ENCODE results near the gene FAM43B. TPM values are rescaled to one million over a fixed set of nuclear protein-coding genes. Genes with fewer than 3 reads are reported as not detected.

Gene FAM43B
- total and polyA plus RNA-seq, 4 donors: 0.20 to 0.67 (median 0.29) TPM

DNA sequence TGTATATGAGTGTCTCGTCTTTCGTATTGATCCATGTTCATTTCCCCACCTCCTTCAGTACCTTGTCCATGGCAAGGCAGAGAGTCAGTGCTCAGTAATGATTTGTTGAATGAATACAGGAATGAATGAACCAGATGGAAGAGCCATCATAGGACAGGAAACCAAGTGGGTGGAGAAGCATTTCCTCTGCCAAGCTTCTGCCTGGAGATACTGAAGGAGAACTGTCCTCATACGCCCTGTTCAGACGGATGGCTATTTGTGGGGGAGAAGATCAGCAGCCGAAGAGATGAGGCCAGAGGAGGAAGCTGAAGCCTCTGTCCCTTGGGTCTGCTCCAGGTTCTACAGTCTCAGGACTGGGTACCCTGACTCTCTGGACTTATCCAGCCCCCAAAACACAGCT lies 5.8 kb downstream of the FAM43B start:
- no peak for DNase-seq
- Histone ChIP-seq H3K9ac (ENCODE audit: insufficient read depth in 1 of 2, low read length in 2 of 2) (no peak overlapping the region), H3K27ac (ENCODE audit: low read depth in 1 of 2, low read length in 1 of 2) (no peak overlapping the region), H3K9me3 (ENCODE audit: control insufficient read depth in 4 of 4, insufficient read depth in 3 of 4, low read length in 3 of 4) (peaks cover 0 to 2% (median 0%) of the 10 kb centered on the region in 4 donors), H3K4me1 (ENCODE audit: control insufficient read depth in 5 of 5, insufficient read depth in 5 of 5, low read length in 5 of 5) (peaks cover 0 to 6% (median 4%) of the 10 kb centered on the region in 5 donors), H3K27me3 (ENCODE audit: control insufficient read depth in 3 of 3, insufficient read depth in 3 of 3, low read length in 2 of 3) (peaks cover 8 to 34% (median 16%) of the 10 kb centered on the region in 3 donors), H3K36me3 (ENCODE audit: control insufficient read depth in 4 of 4, insufficient read depth in 4 of 4, low read length in 4 of 4) (no peaks in the 10 kb centered on the region), H3K4me3 (no peak overlapping the region)
- WGBS, 2 donors: 57 to 59% methylated on average over 5 of the region's 5 CpGs
- no peak for ATAC-seq (ENCODE audit: insufficient read depth, low FRiP score)
- TF ChIP-seq, protein P1, sequence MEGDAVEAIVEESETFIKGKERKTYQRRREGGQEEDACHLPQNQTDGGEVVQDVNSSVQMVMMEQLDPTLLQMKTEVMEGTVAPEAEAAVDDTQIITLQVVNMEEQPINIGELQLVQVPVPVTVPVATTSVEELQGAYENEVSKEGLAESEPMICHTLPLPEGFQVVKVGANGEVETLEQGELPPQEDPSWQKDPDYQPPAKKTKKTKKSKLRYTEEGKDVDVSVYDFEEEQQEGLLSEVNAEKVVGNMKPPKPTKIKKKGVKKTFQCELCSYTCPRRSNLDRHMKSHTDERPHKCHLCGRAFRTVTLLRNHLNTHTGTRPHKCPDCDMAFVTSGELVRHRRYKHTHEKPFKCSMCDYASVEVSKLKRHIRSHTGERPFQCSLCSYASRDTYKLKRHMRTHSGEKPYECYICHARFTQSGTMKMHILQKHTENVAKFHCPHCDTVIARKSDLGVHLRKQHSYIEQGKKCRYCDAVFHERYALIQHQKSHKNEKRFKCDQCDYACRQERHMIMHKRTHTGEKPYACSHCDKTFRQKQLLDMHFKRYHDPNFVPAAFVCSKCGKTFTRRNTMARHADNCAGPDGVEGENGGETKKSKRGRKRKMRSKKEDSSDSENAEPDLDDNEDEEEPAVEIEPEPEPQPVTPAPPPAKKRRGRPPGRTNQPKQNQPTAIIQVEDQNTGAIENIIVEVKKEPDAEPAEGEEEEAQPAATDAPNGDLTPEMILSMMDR (IDR thresholded peaks at IDR 0.05; ENCODE audit: control extremely low read depth, extremely low read depth): no peak

DNA sequence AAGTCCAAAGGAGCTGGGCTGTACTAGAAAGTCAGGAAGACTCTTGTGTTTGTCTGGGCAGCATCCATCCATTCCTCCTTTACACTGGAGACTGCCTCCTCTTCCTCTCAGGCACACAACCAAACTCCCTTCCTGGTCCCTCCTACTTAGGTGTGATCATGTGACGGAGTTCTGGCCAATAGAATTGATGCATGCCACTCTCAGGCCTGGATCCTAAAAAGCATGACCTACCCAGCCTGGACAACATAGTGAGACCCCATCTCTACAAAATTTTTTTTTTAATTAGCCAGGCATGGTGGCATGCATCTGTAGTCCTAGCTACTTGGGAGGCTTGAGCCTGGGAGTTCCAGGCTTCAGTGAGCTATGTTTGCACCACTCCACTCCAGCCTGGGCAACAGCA lies 8.6 kb downstream of the FAM43B start:
- Histone ChIP-seq H3K4me3 (no peak overlapping the region), H3K36me3 (ENCODE audit: control insufficient read depth in 4 of 4, insufficient read depth in 4 of 4, low read length in 4 of 4) (no peaks in the 10 kb centered on the region), H3K9ac (ENCODE audit: insufficient read depth in 1 of 2, low read length in 2 of 2) (no peak overlapping the region), H3K9me3 (ENCODE audit: control insufficient read depth in 4 of 4, insufficient read depth in 3 of 4, low read length in 3 of 4) (no peaks in the 10 kb centered on the region), H3K27me3 (ENCODE audit: control insufficient read depth in 3 of 3, insufficient read depth in 3 of 3, low read length in 2 of 3) (peaks cover 0 to 19% (median 0%) of the 10 kb centered on the region in 3 donors), H3K4me1 (ENCODE audit: control insufficient read depth in 5 of 5, insufficient read depth in 5 of 5, low read length in 5 of 5) (no peaks in the 10 kb centered on the region), H3K27ac (ENCODE audit: low read depth in 1 of 2, low read length in 1 of 2) (no peak overlapping the region)
- no peak for DNase-seq
- no peak for ATAC-seq (ENCODE audit: insufficient read depth, low FRiP score)
- TF ChIP-seq, protein P1 (IDR thresholded peaks at IDR 0.05; ENCODE audit: control extremely low read depth, extremely low read depth): no peak
- 52 to 96% methylated on average over 1 of the region's 1 CpG for WGBS, 2 donors

DNA sequence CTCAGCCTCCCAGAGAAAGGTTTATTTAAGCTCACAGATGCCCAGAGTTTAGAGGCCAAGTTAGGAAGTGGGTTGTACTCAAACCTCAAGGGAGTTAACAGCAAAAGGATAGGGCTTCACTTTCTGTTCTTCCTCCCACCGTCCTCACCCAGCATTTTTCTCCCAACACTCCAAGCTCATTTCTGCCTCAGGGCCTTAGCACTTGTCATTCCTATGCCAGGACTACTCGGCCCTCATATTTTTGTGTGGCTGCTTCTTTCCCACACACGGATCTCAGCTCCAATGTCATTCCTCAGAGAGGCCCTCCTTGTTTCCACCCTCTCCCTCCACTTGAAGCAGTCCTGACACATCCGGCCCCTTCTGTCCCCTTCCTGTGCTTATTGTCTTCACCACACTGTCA lies 12.9 kb downstream of the FAM43B start:
- peaks cover 0 to 4% (median 0%) of the 10 kb centered on the region in 4 donors for H3K9me3 ChIP-seq (ENCODE audit: control insufficient read depth in 4 of 4, insufficient read depth in 3 of 4, low read length in 3 of 4)
- H3K4me3 ChIP-seq: no peak overlapping the region
- WGBS, 2 donors: 61 to 63% methylated on average over 4 of the region's 4 CpGs
- H3K36me3 ChIP-seq (ENCODE audit: control insufficient read depth in 4 of 4, insufficient read depth in 4 of 4, low read length in 4 of 4): no peaks in the 10 kb centered on the region
- no peaks in the 10 kb centered on the region for H3K4me1 ChIP-seq (ENCODE audit: control insufficient read depth in 5 of 5, insufficient read depth in 5 of 5, low read length in 5 of 5)
- TF ChIP-seq, protein P1 (IDR thresholded peaks at IDR 0.05; ENCODE audit: control extremely low read depth, extremely low read depth): no peak
- ATAC-seq (ENCODE audit: insufficient read depth, low FRiP score) (no peak), DNase-seq (no peak)
- no peak overlapping the region for H3K27ac ChIP-seq (ENCODE audit: low read depth in 1 of 2, low read length in 1 of 2)
- H3K9ac ChIP-seq (ENCODE audit: insufficient read depth in 1 of 2, low read length in 2 of 2): no peak overlapping the region
- peaks cover 0 to 17% (median 3%) of the 10 kb centered on the region in 3 donors for H3K27me3 ChIP-seq (ENCODE audit: control insufficient read depth in 3 of 3, insufficient read depth in 3 of 3, low read length in 2 of 3)

DNA sequence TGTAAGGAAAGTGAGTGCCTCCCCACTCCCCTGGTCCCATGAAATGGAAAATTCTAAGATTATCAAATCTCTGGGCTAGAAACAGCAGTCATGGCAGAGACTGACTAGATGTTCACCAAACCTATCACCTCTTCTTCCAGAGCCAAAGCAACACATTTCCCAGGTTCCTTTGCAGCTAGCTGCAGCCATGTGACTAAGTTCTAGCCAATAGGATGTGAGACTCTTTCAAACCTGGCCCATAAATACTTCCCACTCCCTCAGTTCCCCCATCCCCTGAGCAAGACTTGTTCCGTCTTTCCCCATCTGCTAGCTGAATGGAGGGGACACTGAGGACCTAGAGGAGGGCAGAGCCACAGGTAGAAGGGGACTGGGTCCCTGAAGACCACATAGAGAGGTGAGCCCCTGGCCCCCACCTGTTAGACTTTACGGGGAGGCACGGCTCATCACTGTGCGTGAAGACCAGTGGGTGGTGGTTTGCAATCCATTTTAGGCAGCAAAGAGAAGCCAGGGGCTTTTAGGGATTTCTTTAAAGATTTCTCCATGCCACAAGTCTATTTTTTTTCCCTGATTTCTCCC lies 17.2 kb downstream of the FAM43B start:
- Histone ChIP-seq H3K4me1 (ENCODE audit: control insufficient read depth in 5 of 5, insufficient read depth in 5 of 5, low read length in 5 of 5) (no peaks in the 10 kb centered on the region), H3K9ac (ENCODE audit: insufficient read depth in 1 of 2, low read length in 2 of 2) (no peak overlapping the region), H3K36me3 (ENCODE audit: control insufficient read depth in 4 of 4, insufficient read depth in 4 of 4, low read length in 4 of 4) (no peaks in the 10 kb centered on the region), H3K27me3 (ENCODE audit: control insufficient read depth in 3 of 3, insufficient read depth in 3 of 3, low read length in 2 of 3) (peaks cover 3% of the 10 kb centered on the region in 3 donors), H3K4me3 (no peak overlapping the region), H3K27ac (ENCODE audit: low read depth in 1 of 2, low read length in 1 of 2) (no peak overlapping the region), H3K9me3 (ENCODE audit: control insufficient read depth in 4 of 4, insufficient read depth in 3 of 4, low read length in 3 of 4) (peaks cover 0 to 7% (median 4%) of the 10 kb centered on the region in 4 donors)
- DNase-seq (no peak), ATAC-seq (ENCODE audit: insufficient read depth, low FRiP score) (no peak)
- WGBS, 2 donors: 80 to 92% methylated on average over 4 of the region's 4 CpGs
- TF ChIP-seq, protein P1 (IDR thresholded peaks at IDR 0.05; ENCODE audit: control extremely low read depth, extremely low read depth): no peak
